ENCODE data around the gene TMEM33. TPM values are rescaled to one million over a fixed set of nuclear protein-coding genes. Genes with fewer than 3 reads are reported as not detected.

The TMEM33 gene
- total RNA-seq, 1 experiment from 2014 or later, result 82.4 TPM

DNA sequence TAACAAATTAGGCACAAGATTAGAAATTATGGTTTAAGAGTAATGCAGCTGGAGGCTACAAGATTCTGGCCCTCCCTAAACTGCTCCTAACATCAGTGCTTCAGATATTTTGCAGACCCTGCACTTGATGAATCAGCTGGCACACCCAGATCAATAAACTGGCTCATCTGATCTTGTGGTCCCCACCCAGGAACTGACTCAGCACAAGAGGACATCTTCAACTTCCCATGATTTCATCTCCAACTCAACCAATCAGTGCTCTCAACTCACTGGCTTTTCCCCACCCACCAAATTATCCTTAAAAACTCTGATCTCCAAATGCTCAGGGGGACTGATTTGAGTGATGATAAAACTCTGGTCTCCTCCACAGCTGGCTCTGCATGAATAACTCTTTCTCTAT lies 21.7 kb upstream of the TMEM33 start:
- Histone ChIP-seq H3K9ac (ENCODE audit: low read length) (peak overlapping the region; percentile 21; the same call in 1 of the 2 replicates), H3K9me2 (ENCODE audit: insufficient read depth) (no peaks in the 10 kb centered on the region), H4K20me1 (ENCODE audit: insufficient read depth) (no peaks in the 10 kb centered on the region), H3K36me3 (ENCODE audit: control insufficient read depth in 1 of 2, insufficient read depth in 2 of 2, low read length in 2 of 2) (no peaks in the 10 kb centered on the region), H3K4me3 (replicated peaks in 1 of 2; ENCODE audit: low read depth in 1 of 2, low read length in 2 of 2) (0 out of 4 replicates have a peak overlapping the region, but pooled peaks of 1 of the 2 experiments have one; percentile 6), H2AFZ (ENCODE audit: low read depth, low read length, poor library complexity, severe bottlenecking) (peak overlapping the region; percentile 95), H3K27me3 (ENCODE audit: insufficient read depth, low read length) (no peaks in the 10 kb centered on the region), H3K79me2 (ENCODE audit: insufficient read depth, low read length) (no peaks in the 10 kb centered on the region), H3K27ac (ENCODE audit: low read depth, low read length) (no peak overlapping the region), H3K4me1 (ENCODE audit: control insufficient read depth in 1 of 2, insufficient read depth in 2 of 2, low read length in 2 of 2) (peaks cover 0 to 27% of the 10 kb centered on the region in 2 experiments; a peak in 3 of 4 replicates), H3K9me3 (ENCODE audit: control insufficient read depth in 1 of 2, insufficient read depth in 1 of 2, low read depth in 1 of 2, low read length in 2 of 2) (no peaks in the 10 kb centered on the region), H3K4me2 (ENCODE audit: low read length) (peak overlapping the region; percentile 58)
- ATAC-seq (peak; percentile 64), DNase-seq (ENCODE audit: low read depth, low spot score) (peak; percentile 51)
- TF ChIP-seq JUND (IDR thresholded peaks at IDR 0.05) (peak; percentile 65), SP1 (IDR thresholded peaks at IDR 0.05; ENCODE audit: low read depth) (peak; percentile 71), ZNF274 (IDR thresholded peaks at IDR 0.05; ENCODE audit: low read depth, low read length) (no peak), EZH2phosphoT487 (IDR thresholded peaks at IDR 0.05; ENCODE audit: borderline replicate concordance) (no peak), SRF (IDR thresholded peaks at IDR 0.05; ENCODE audit: low read depth) (no peak), EGR1 (IDR thresholded peaks at IDR 0.05; ENCODE audit: low read depth) (no peak), ELF1 (IDR thresholded peaks at IDR 0.05; ENCODE audit: borderline replicate concordance, low read depth) (no peak), POLR2AphosphoS5 (IDR thresholded peaks at IDR 0.05; ENCODE audit: low read depth, low read length) (no peak), FOSL1 (IDR thresholded peaks at IDR 0.05; ENCODE audit: low read depth) (peak; percentile 76), POLR2A (IDR thresholded peaks at IDR 0.05; ENCODE audit: borderline replicate concordance, extremely low read depth, insufficient read depth, insufficient read length) (no peak), YY1 (IDR thresholded peaks at IDR 0.05; ENCODE audit: extremely low read depth, insufficient replicate concordance, low read depth, low read length) (no peak), SIN3A (IDR thresholded peaks at IDR 0.05; ENCODE audit: low read depth) (no peak), CBX3 (IDR thresholded peaks at IDR 0.05; ENCODE audit: low read depth) (peak; percentile 47; the same call in 1 of the 2 replicates), CEBPB (IDR thresholded peaks at IDR 0.05; ENCODE audit: low read depth) (peak; percentile 13; the same call in 1 of the 2 replicates)
- TF ChIP-seq, protein P1, sequence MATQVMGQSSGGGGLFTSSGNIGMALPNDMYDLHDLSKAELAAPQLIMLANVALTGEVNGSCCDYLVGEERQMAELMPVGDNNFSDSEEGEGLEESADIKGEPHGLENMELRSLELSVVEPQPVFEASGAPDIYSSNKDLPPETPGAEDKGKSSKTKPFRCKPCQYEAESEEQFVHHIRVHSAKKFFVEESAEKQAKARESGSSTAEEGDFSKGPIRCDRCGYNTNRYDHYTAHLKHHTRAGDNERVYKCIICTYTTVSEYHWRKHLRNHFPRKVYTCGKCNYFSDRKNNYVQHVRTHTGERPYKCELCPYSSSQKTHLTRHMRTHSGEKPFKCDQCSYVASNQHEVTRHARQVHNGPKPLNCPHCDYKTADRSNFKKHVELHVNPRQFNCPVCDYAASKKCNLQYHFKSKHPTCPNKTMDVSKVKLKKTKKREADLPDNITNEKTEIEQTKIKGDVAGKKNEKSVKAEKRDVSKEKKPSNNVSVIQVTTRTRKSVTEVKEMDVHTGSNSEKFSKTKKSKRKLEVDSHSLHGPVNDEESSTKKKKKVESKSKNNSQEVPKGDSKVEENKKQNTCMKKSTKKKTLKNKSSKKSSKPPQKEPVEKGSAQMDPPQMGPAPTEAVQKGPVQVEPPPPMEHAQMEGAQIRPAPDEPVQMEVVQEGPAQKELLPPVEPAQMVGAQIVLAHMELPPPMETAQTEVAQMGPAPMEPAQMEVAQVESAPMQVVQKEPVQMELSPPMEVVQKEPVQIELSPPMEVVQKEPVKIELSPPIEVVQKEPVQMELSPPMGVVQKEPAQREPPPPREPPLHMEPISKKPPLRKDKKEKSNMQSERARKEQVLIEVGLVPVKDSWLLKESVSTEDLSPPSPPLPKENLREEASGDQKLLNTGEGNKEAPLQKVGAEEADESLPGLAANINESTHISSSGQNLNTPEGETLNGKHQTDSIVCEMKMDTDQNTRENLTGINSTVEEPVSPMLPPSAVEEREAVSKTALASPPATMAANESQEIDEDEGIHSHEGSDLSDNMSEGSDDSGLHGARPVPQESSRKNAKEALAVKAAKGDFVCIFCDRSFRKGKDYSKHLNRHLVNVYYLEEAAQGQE (IDR thresholded peaks at IDR 0.05; ENCODE audit: low read depth), result no peak
- TF ChIP-seq, protein P2, sequence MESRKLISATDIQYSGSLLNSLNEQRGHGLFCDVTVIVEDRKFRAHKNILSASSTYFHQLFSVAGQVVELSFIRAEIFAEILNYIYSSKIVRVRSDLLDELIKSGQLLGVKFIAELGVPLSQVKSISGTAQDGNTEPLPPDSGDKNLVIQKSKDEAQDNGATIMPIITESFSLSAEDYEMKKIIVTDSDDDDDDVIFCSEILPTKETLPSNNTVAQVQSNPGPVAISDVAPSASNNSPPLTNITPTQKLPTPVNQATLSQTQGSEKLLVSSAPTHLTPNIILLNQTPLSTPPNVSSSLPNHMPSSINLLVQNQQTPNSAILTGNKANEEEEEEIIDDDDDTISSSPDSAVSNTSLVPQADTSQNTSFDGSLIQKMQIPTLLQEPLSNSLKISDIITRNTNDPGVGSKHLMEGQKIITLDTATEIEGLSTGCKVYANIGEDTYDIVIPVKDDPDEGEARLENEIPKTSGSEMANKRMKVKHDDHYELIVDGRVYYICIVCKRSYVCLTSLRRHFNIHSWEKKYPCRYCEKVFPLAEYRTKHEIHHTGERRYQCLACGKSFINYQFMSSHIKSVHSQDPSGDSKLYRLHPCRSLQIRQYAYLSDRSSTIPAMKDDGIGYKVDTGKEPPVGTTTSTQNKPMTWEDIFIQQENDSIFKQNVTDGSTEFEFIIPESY (IDR thresholded peaks at IDR 0.05; ENCODE audit: extremely low read depth, insufficient replicate concordance, low read length), result no peak
- TF ChIP-seq, protein P3, sequence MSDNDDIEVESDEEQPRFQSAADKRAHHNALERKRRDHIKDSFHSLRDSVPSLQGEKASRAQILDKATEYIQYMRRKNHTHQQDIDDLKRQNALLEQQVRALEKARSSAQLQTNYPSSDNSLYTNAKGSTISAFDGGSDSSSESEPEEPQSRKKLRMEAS (IDR thresholded peaks at IDR 0.05), result peak; percentile 20; the same call in 1 of the 2 replicates
- TF ChIP-seq, protein P4, sequence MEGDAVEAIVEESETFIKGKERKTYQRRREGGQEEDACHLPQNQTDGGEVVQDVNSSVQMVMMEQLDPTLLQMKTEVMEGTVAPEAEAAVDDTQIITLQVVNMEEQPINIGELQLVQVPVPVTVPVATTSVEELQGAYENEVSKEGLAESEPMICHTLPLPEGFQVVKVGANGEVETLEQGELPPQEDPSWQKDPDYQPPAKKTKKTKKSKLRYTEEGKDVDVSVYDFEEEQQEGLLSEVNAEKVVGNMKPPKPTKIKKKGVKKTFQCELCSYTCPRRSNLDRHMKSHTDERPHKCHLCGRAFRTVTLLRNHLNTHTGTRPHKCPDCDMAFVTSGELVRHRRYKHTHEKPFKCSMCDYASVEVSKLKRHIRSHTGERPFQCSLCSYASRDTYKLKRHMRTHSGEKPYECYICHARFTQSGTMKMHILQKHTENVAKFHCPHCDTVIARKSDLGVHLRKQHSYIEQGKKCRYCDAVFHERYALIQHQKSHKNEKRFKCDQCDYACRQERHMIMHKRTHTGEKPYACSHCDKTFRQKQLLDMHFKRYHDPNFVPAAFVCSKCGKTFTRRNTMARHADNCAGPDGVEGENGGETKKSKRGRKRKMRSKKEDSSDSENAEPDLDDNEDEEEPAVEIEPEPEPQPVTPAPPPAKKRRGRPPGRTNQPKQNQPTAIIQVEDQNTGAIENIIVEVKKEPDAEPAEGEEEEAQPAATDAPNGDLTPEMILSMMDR (IDR thresholded peaks at IDR 0.05 in 2 of 3, conservative IDR thresholded peaks at IDR 0.05 in 1 of 3; ENCODE audit: borderline replicate concordance in 1 of 3, insufficient read depth in 1 of 3, low read depth in 2 of 3, low read length in 2 of 3), result no peak
- ChIA-PET POLR2A (interaction anchor here (0.9 kb wide), 1 partner anchor 553 kb away, joined by 3 read pairs; no protein-coding TSS in a partner anchor), CTCF (no interaction called here), RAD21 (ENCODE audit: low non-redundant PET in 1 of 2, low total read pairs in 2 of 2, uncharacterized antibody in 2 of 2, unreplicated experiment in 2 of 2) (no interaction called here)
- intact Hi-C loops (cut with micrococcal nuclease), result no loop called here
- BruUV-seq (replicated peaks), result no TSS peak

All from HCT116 (cell line).